ENCODE measurements around the gene FANK1.
A peak's percentile ranks its signal among the peaks of the same experiment; 100 is the strongest.

FANK1 gene

DNA sequence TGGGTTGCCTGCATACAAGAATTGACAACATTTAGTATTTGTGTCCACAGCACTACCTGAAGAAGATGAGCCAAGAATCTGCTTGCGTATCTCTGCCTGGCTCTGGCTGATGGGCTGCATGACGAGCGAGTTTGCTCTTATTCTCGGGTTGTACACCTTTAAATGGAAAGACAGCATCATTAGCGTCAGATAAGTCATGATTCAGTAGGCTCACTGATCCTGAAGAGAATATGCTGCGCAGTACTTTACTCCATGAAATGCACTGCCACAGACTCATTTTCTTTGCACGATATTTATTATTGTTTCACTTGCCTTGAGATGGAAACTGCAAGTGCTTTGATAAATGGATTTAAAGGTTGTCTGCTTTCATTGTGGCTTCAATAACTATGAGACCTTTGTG lies 43.9 kb upstream of the FANK1 start:
- TF ChIP-seq, protein P1, sequence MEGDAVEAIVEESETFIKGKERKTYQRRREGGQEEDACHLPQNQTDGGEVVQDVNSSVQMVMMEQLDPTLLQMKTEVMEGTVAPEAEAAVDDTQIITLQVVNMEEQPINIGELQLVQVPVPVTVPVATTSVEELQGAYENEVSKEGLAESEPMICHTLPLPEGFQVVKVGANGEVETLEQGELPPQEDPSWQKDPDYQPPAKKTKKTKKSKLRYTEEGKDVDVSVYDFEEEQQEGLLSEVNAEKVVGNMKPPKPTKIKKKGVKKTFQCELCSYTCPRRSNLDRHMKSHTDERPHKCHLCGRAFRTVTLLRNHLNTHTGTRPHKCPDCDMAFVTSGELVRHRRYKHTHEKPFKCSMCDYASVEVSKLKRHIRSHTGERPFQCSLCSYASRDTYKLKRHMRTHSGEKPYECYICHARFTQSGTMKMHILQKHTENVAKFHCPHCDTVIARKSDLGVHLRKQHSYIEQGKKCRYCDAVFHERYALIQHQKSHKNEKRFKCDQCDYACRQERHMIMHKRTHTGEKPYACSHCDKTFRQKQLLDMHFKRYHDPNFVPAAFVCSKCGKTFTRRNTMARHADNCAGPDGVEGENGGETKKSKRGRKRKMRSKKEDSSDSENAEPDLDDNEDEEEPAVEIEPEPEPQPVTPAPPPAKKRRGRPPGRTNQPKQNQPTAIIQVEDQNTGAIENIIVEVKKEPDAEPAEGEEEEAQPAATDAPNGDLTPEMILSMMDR (IDR thresholded peaks at IDR 0.05; ENCODE audit: control insufficient read depth, extremely low read depth, insufficient read depth): no peak
- H3K4me3 ChIP-seq (ENCODE audit: low read depth, low read length): no peak overlapping the region
- DNase-seq (ENCODE audit: low read depth): no peak

DNA sequence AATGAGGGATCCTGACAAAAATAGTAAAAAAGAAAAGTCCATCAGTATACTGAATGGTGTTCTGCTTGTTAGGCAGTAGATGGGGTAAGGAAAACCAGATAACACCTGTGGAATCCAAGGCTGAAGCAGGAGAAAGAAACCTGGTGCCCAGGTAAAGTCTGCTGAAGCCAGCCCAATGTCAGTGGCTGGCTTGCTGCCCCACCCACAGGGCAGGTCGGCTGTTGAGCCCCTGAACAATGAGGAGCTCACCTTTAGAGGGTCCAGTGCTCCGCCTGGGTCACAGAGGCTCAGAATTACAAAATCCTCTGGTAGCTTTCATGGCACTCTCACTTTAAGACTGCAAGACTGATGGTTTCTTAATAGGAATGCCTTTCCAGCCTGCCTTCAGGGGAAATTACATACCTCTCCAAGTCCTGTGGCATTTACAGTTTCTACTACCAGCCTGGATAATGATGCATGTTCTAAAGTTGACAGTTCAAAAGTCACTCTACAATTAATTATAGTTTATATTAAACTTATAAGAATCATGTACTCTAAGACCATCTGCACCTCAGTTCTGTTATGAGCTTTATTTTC lies 39.1 kb upstream of the FANK1 start:
- TF ChIP-seq, protein P1 (IDR thresholded peaks at IDR 0.05; ENCODE audit: control insufficient read depth, extremely low read depth, insufficient read depth): no peak
- no peak for DNase-seq (ENCODE audit: low read depth)
- no peak overlapping the region for H3K4me3 ChIP-seq (ENCODE audit: low read depth, low read length)

DNA sequence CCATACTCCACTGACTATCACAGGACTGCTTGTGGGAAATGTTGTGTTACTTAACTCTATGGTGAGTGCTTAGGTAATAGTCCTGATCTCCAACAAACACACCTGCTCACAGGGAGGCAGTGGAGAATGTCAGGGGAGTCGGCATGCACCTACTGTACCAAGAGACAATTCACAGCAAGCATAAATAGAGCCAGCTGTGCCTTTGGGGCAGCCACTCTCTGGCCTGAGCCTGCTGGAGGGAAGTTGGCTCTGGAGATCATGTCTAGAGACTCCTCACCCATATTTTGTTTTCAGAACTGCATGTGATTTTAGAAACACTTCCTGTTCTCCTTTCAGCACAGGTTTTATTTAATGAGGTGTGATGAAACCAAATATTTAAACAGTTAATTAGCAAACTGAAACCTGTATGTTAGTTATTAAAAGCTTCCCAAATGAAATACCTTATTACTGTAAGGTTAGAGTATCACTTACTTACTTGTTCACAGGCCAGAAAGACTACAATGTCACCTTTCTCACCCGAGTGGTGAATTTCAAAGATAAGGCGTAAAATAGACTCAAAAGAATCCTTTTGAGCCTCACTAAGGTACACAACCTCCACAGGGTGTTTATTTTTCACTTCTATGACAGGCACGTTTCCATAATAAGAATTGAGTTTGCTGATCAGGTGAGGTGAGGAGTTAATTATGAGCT lies 37.1 kb upstream of the FANK1 start:
- no peak for DNase-seq (ENCODE audit: low read depth)

DNA sequence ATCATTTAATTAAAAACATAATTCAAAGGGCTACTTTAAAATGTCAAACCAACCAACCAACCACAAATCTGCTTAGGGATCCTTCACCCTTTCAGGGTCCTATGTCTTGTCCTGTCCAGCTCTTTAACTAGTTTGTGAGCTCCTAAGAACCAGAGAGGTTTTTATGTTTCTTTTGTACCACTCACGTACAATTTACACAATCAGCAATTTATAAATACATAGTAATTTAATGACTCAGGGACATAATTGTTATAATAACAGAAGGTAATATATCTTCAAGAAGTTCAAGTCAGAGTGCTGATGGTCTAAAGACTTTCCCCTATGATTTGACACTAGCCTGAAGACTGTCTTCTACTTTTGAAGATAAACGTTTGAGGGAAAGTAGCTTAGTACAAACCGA lies 31.2 kb upstream of the FANK1 start:
- TF ChIP-seq, protein P1 (IDR thresholded peaks at IDR 0.05; ENCODE audit: control insufficient read depth, extremely low read depth, insufficient read depth): no peak
- H3K4me3 ChIP-seq (ENCODE audit: low read depth, low read length): no peak overlapping the region
- no peak for DNase-seq (ENCODE audit: low read depth)

More for the DNA sequence above, 37.1 kb upstream of the FANK1 start:
- TF ChIP-seq, protein P1 (IDR thresholded peaks at IDR 0.05; ENCODE audit: control insufficient read depth, extremely low read depth, insufficient read depth): no peak
- H3K4me3 ChIP-seq (ENCODE audit: low read depth, low read length): no peak overlapping the region

DNA sequence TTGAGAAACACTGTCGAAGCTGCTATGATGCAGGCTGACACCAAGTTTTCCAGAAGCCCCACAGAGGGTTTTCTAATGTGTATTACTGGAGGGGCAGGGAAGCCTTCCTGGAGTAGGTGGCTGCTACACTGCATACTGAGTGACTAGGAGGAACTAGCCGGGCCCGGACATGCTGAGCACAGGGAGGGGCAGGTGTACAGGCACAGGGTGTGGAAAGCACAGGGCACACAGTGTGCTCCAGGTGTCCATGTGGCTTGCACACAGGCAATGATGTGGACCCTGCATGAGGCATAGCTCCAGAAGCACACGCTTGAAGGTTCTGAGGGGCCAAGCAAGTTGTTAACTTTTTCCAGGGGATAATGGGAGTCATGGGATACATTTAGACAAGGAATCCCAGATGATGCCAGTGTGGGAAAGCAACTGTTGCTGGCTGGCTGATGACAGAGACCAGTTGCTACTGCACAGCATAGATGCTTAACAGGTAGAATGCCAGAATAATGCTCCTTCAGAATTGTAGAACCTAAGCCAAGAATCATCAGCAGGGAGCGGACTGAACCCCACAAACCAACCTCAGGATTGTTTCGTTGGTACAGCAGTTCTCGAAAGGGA lies 29.8 kb upstream of the FANK1 start:
- no peak overlapping the region for H3K4me3 ChIP-seq (ENCODE audit: low read depth, low read length)
- no peak for DNase-seq (ENCODE audit: low read depth)
- TF ChIP-seq, protein P1 (IDR thresholded peaks at IDR 0.05; ENCODE audit: control insufficient read depth, extremely low read depth, insufficient read depth): no peak

DNA sequence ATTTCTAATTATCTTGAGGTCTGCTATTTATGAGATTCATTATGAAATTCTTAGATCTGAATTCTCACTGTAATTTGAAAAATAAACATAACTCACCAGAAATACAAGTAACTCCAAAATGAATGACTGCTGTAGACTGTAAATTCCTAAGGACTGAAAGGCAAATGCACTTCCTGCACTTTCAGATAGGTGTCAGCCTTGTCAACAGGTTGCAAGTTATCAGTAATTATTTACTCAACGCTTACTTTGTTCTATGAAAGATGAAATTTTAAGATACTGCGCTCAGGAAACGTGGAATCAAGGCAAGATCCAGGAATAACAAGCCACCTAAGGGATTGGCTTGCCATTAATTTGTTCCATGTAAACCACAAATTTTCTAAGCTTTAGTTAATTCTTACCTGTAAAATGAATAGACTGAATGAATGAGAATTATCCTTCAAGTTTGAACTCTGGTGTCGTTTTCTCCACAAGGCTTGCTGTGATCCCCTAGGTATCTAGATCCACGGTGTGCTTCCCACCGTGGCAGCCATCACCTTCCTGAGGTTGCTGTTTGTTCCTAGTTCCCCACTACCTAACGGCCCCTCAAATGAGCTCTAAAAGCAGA lies 27.9 kb upstream of the FANK1 start:
- DNase-seq (ENCODE audit: low read depth): peak; percentile 63
- no peak overlapping the region for H3K4me3 ChIP-seq (ENCODE audit: low read depth, low read length)
- TF ChIP-seq, protein P1 (IDR thresholded peaks at IDR 0.05; ENCODE audit: control insufficient read depth, extremely low read depth, insufficient read depth): peak; percentile 90
